ENCODE measurements around the gene SHISAL1.
A peak's percentile ranks its signal among the peaks of the same experiment; 100 is the strongest.

Gene SHISAL1

GRCh38 chr22:44278243-44279068 lies 34.3 kb downstream of the SHISAL1 start:
- no peak for DNase-seq (ENCODE audit: low read depth, low spot score)

- DNase-seq (ENCODE audit: low read depth, low spot score) = no peak
These were observed 35.2 kb downstream of the SHISAL1 start for GRCh38 chr22:44277386-44278135.

GRCh38 chr22:44276706-44277356 lies 35.9 kb downstream of the SHISAL1 start:
- no peak for DNase-seq (ENCODE audit: low read depth, low spot score)

GRCh38 chr22:44276041-44276440 lies 36.7 kb downstream of the SHISAL1 start:
- DNase-seq (ENCODE audit: low read depth, low spot score) = no peak

GRCh38 chr22:44275631-44275995 lies 37.1 kb downstream of the SHISAL1 start:
- DNase-seq (ENCODE audit: low read depth, low spot score) = no peak

- DNase-seq (ENCODE audit: low read depth, low spot score) = no peak
These were observed 37.7 kb downstream of the SHISAL1 start for GRCh38 chr22:44274918-44275630.

GRCh38 chr22:44273175-44273574 lies 39.6 kb downstream of the SHISAL1 start:
- no peak for DNase-seq (ENCODE audit: low read depth, low spot score)

- DNase-seq (ENCODE audit: low read depth, low spot score) = peak; percentile 26
These were observed 40.4 kb downstream of the SHISAL1 start for GRCh38 chr22:44272401-44272771.

GRCh38 chr22:44271732-44272400 lies 40.9 kb downstream of the SHISAL1 start:
- DNase-seq (ENCODE audit: low read depth, low spot score) = no peak

- no peak for DNase-seq (ENCODE audit: low read depth, low spot score)
These were observed 41.7 kb downstream of the SHISAL1 start for GRCh38 chr22:44271010-44271500.

GRCh38 chr22:44270556-44270880 lies 42.2 kb downstream of the SHISAL1 start:
- DNase-seq (ENCODE audit: low read depth, low spot score) = no peak

GRCh38 chr22:44269757-44270555 lies 42.8 kb downstream of the SHISAL1 start:
- no peak for DNase-seq (ENCODE audit: low read depth, low spot score)

- no peak for DNase-seq (ENCODE audit: low read depth, low spot score)
These were observed 43.6 kb downstream of the SHISAL1 start for GRCh38 chr22:44269117-44269498.

GRCh38 chr22:44268431-44269116 lies 44.2 kb downstream of the SHISAL1 start:
- DNase-seq (ENCODE audit: low read depth, low spot score) = no peak

- DNase-seq (ENCODE audit: low read depth, low spot score) = no peak
These were observed 44.9 kb downstream of the SHISAL1 start for GRCh38 chr22:44267856-44268255.

GRCh38 chr22:44266796-44267760 lies 45.7 kb downstream of the SHISAL1 start:
- peak; percentile 36 for DNase-seq (ENCODE audit: low read depth, low spot score)

GRCh38 chr22:44263547-44263946 lies 49.2 kb downstream of the SHISAL1 start:
- no peak for DNase-seq (ENCODE audit: low read depth, low spot score)

GRCh38 chr22:44261861-44262595 lies 50.7 kb downstream of the SHISAL1 start:
- no peak for DNase-seq (ENCODE audit: low read depth, low spot score)
